Stimulated activated CD4-positive, alpha-beta T cell treated with anti-CD3 and anti-CD28 coated beads, Interleukin-2, amount 100 ng/mL, for 4 hours (primary cell): Measurements from ENCODE around the gene ERGIC1.
A peak's percentile ranks its signal among the peaks of the same experiment; 100 is the strongest.
"Not testable (repeated sequence)": the region's sequence is repeated elsewhere in the genome, so short reads cannot be mapped to it uniquely, and the experiment has no call there.

Experiments
- DNase-seq: peaks from one replicate; pipeline ENCODE4 v3.0.0-alpha.2; 2020; ENCODE audit warnings: low read depth

ERGIC1 gene

GRCh38 chr5:172800088-172800551 lies 33.9 kb upstream of the ERGIC1 start:
- DNase-seq, result no peak

- DNase-seq, result no peak
Observed at GRCh38 chr5:172801179-172801671, 32.8 kb upstream of the ERGIC1 start.

GRCh38 chr5:172802112-172802511 lies 31.9 kb upstream of the ERGIC1 start:
- DNase-seq, result no peak

- no peak for DNase-seq
Observed at GRCh38 chr5:172802567-172803176, 31.4 kb upstream of the ERGIC1 start.

- no peak for DNase-seq
Observed at GRCh38 chr5:172805018-172805683, 28.9 kb upstream of the ERGIC1 start.

GRCh38 chr5:172805736-172806255 lies 28.3 kb upstream of the ERGIC1 start:
- DNase-seq, result no peak

GRCh38 chr5:172806897-172807672 lies 27.0 kb upstream of the ERGIC1 start:
- peak; percentile 84 for DNase-seq

GRCh38 chr5:172807766-172808311 lies 26.2 kb upstream of the ERGIC1 start:
- no peak for DNase-seq

GRCh38 chr5:172809774-172810173 lies 24.3 kb upstream of the ERGIC1 start:
- DNase-seq, result no peak

- DNase-seq, result not testable (repeated sequence)
Observed at GRCh38 chr5:172810996-172811395, 23.1 kb upstream of the ERGIC1 start.

GRCh38 chr5:172815631-172816030 lies 18.4 kb upstream of the ERGIC1 start:
- no peak for DNase-seq

GRCh38 chr5:172816925-172817562 lies 17.0 kb upstream of the ERGIC1 start:
- DNase-seq, result no peak

GRCh38 chr5:172817664-172818063 lies 16.4 kb upstream of the ERGIC1 start:
- no peak for DNase-seq

GRCh38 chr5:172818081-172818480 lies 16.0 kb upstream of the ERGIC1 start:
- no peak for DNase-seq

- no peak for DNase-seq
Observed at GRCh38 chr5:172819569-172819968, 14.5 kb upstream of the ERGIC1 start.

- DNase-seq, result peak; percentile 63
Observed at GRCh38 chr5:172820046-172820767, 13.8 kb upstream of the ERGIC1 start.

GRCh38 chr5:172821340-172821985 lies 12.6 kb upstream of the ERGIC1 start:
- no peak for DNase-seq

- DNase-seq, result no peak
Observed at GRCh38 chr5:172823840-172824362, 10.2 kb upstream of the ERGIC1 start.

- no peak for DNase-seq
Observed at GRCh38 chr5:172825610-172826204, 8.3 kb upstream of the ERGIC1 start.

GRCh38 chr5:172827841-172828240 lies 6.2 kb upstream of the ERGIC1 start:
- no peak for DNase-seq
